Measurements from ENCODE around the gene PDLIM5.

Gene PDLIM5

DNA sequence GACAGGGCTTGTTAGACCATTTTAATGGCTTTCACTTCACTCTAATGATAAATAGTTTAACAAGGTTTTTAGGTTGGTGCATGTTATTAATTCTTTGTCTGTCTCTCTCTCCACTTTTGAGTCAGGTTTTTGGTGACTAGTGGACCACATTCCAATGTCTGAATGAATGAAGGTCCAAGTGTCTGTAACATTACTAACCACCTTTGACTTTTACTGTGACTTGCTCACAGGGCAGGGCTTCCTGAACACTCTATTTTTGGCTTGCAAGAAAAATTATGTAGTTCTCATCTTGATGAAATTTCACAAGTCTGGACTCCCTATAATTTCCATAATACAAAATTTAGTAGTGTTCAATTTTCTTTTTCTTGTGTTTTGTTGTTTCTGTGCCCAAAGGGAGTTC, 227.2 kb downstream of the PDLIM5 start:
- no peaks in the 10 kb centered on the region for H3K27me3 ChIP-seq (ENCODE audit: control insufficient read depth, low read length)
- H3K4me3 ChIP-seq (ENCODE audit: low read length): no peak overlapping the region
- H3K36me3 ChIP-seq (ENCODE audit: control insufficient read depth, low read length): no peaks in the 10 kb centered on the region
- no peak overlapping the region for H3K27ac ChIP-seq (ENCODE audit: low read depth, low read length)
- TF ChIP-seq, protein P1, sequence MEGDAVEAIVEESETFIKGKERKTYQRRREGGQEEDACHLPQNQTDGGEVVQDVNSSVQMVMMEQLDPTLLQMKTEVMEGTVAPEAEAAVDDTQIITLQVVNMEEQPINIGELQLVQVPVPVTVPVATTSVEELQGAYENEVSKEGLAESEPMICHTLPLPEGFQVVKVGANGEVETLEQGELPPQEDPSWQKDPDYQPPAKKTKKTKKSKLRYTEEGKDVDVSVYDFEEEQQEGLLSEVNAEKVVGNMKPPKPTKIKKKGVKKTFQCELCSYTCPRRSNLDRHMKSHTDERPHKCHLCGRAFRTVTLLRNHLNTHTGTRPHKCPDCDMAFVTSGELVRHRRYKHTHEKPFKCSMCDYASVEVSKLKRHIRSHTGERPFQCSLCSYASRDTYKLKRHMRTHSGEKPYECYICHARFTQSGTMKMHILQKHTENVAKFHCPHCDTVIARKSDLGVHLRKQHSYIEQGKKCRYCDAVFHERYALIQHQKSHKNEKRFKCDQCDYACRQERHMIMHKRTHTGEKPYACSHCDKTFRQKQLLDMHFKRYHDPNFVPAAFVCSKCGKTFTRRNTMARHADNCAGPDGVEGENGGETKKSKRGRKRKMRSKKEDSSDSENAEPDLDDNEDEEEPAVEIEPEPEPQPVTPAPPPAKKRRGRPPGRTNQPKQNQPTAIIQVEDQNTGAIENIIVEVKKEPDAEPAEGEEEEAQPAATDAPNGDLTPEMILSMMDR (IDR thresholded peaks at IDR 0.05; ENCODE audit: low read depth, low read length, poor library complexity, severe bottlenecking): no peak
- no peak for TF ChIP-seq EZH2phosphoT487 (IDR thresholded peaks at IDR 0.05; ENCODE audit: borderline replicate concordance, low read length)
- no peaks in the 10 kb centered on the region for H3K9me2 ChIP-seq (replicated peaks; ENCODE audit: control insufficient read depth, low read length)
- no peaks in the 10 kb centered on the region for H3K4me1 ChIP-seq (ENCODE audit: control insufficient read depth, low read length)
- no peaks in the 10 kb centered on the region for H4K20me1 ChIP-seq (ENCODE audit: control insufficient read depth, insufficient read depth, low read depth, low read length)
- no peaks in the 10 kb centered on the region for H3K9me3 ChIP-seq (ENCODE audit: control insufficient read depth, insufficient read depth, low read length)
- no peaks in the 10 kb centered on the region for H3F3A ChIP-seq (ENCODE audit: control insufficient read depth, insufficient read depth)
- no peaks in the 10 kb centered on the region for H3K79me2 ChIP-seq (ENCODE audit: control insufficient read depth, low read length)
- H3K4me2 ChIP-seq (ENCODE audit: low read length): no peak overlapping the region

DNA sequence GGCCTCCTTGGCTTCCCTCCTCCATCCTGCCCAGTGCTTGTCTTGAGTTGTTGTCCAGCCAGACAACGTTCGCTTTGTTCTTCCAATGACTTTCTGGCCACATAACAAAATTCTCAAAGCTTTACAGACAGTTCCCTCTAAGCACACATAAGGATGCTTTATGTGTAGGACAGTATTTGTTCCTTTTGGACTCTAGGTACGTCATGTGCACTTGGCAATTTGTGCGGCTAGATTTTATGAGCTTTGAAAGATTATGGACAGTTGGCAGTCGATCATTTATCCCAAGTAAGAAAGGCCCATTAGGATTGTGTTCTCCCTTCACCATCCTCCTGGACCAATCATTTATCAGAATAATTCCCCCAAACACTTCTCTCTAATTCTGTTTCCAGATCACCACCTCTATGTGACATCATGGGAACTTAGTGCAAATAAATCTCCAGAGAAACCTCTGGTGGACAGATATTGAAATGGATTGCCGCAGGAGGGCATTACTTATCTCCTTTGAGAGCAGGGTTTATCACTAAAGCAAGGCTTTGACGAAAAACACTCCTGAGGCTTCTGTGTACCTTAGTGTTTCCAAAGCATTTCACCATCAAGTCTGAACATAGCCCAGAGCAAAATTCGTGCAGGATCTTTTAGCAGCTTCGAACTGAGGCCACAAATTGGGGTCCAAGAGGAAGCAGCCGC, 228.6 kb downstream of the PDLIM5 start:
- Histone ChIP-seq H3K4me3 (ENCODE audit: low read length) (no peak overlapping the region), H4K20me1 (ENCODE audit: control insufficient read depth, insufficient read depth, low read depth, low read length) (no peaks in the 10 kb centered on the region), H3K9me3 (ENCODE audit: control insufficient read depth, insufficient read depth, low read length) (no peaks in the 10 kb centered on the region), H3F3A (ENCODE audit: control insufficient read depth, insufficient read depth) (no peaks in the 10 kb centered on the region), H3K4me1 (ENCODE audit: control insufficient read depth, low read length) (no peaks in the 10 kb centered on the region), H3K27me3 (ENCODE audit: control insufficient read depth, low read length) (no peaks in the 10 kb centered on the region), H3K36me3 (ENCODE audit: control insufficient read depth, low read length) (no peaks in the 10 kb centered on the region), H3K27ac (ENCODE audit: low read depth, low read length) (no peak overlapping the region), H3K79me2 (ENCODE audit: control insufficient read depth, low read length) (no peaks in the 10 kb centered on the region), H3K4me2 (ENCODE audit: low read length) (no peak overlapping the region), H3K9me2 (replicated peaks; ENCODE audit: control insufficient read depth, low read length) (no peaks in the 10 kb centered on the region)
- TF ChIP-seq, protein P1 (IDR thresholded peaks at IDR 0.05; ENCODE audit: low read depth, low read length, poor library complexity, severe bottlenecking): no peak
- TF ChIP-seq EZH2phosphoT487 (IDR thresholded peaks at IDR 0.05; ENCODE audit: borderline replicate concordance, low read length): no peak

DNA sequence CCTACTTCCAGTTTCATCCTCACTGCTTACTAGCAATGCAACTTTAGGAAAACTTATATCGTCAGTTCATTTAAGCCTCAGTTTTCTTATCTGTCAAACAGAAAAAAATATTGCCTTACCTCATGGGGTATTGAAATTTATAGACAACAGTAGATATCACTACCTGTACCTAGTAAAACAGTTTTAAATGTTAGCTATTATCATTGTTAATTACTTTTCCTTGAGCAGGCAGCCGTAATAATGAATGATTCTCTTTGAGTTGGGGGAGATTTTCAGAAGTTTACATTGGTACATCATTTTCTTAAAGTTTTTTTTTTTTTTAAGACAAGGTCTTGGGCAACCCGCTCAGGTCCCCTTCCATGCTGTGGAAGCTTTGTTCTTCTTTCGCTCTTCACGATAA, 234.3 kb downstream of the PDLIM5 start:
- Histone ChIP-seq H3K4me2 (ENCODE audit: low read length) (no peak overlapping the region), H3K4me1 (ENCODE audit: control insufficient read depth, low read length) (no peaks in the 10 kb centered on the region), H3F3A (ENCODE audit: control insufficient read depth, insufficient read depth) (no peaks in the 10 kb centered on the region), H4K20me1 (ENCODE audit: control insufficient read depth, insufficient read depth, low read depth, low read length) (no peaks in the 10 kb centered on the region), H3K9me3 (ENCODE audit: control insufficient read depth, insufficient read depth, low read length) (no peaks in the 10 kb centered on the region), H3K27ac (ENCODE audit: low read depth, low read length) (no peak overlapping the region), H3K4me3 (ENCODE audit: low read length) (no peak overlapping the region), H3K9me2 (replicated peaks; ENCODE audit: control insufficient read depth, low read length) (no peaks in the 10 kb centered on the region), H3K27me3 (ENCODE audit: control insufficient read depth, low read length) (no peaks in the 10 kb centered on the region), H3K79me2 (ENCODE audit: control insufficient read depth, low read length) (no peaks in the 10 kb centered on the region), H3K36me3 (ENCODE audit: control insufficient read depth, low read length) (no peaks in the 10 kb centered on the region)
- TF ChIP-seq EZH2phosphoT487 (IDR thresholded peaks at IDR 0.05; ENCODE audit: borderline replicate concordance, low read length): no peak
- TF ChIP-seq, protein P1 (IDR thresholded peaks at IDR 0.05; ENCODE audit: low read depth, low read length, poor library complexity, severe bottlenecking): no peak
